HAP-1 (cell line): ENCODE measurements around the gene SGCA.
A peak's percentile ranks its signal among the peaks of the same experiment; 100 is the strongest.

Experiments used
- DNase-seq, 2 experiments: peaks; one replicate each; pipeline ENCODE4 v3.0.0-alpha.2; 2016 to 2020; ENCODE audit warnings: low spot score in 2 of 2
- H3K27me3 ChIP-seq: fragments of 250-450 bp; sonication (Bioruptor Pico); 2 replicates; pipeline ENCODE4 v1.5.1; 2020; ENCODE audit warnings: low read depth, mild to moderate bottlenecking, moderate library complexity
- H3K36me3 ChIP-seq: fragments of 250-450 bp; sonication (Bioruptor Pico); replicated peaks from 2 replicates; pipeline ENCODE4 v1.5.1; 2020; ENCODE audit warnings: mild to moderate bottlenecking
- H3K4me1 ChIP-seq: fragments of 250-450 bp; sonication (Bioruptor Pico); 2 replicates; pipeline ENCODE4 v1.5.1; 2020; ENCODE audit warnings: mild to moderate bottlenecking
- H3K4me3 ChIP-seq: fragments of 250-450 bp; sonication (Bioruptor Pico); 2 replicates; pipeline ENCODE4 v1.5.1; 2020; ENCODE audit warnings: mild to moderate bottlenecking, moderate library complexity
- H3K9me3 ChIP-seq: fragments of 250-450 bp; sonication (Bioruptor Pico); 2 replicates; pipeline ENCODE4 v1.5.1; 2020; ENCODE audit warnings: mild to moderate bottlenecking, moderate library complexity
- in situ Hi-C: fragments of 300-500 bp; cut with MboI; formaldehyde crosslinking; loops from 3 replicates; pipeline ENCODE4 v1.14.3; 2020; ENCODE audit warnings: low sequenced_read_pairs, inconsistent platforms, mixed read lengths

The SGCA gene

GRCh38 chr17:50129728-50130558 is 35.9 kb upstream of the SGCA start, which contains the start of gene SAMD14:
TSS of gene SAMD14 (minus strand) at chr17:50130160. CDS start at chr17:50124959, 5,201 bp downstream.
- no peaks in the 10 kb centered on the region for H3K27me3 ChIP-seq
- peak within 1 kb of the TSS; percentile 33 for H3K4me3 ChIP-seq
- DNase-seq: peak in 1 of 2 experiments; percentile 75

GRCh38 chr17:50130559-50131305 is 35.1 kb upstream of the SGCA start:
- no peak for DNase-seq

More at GRCh38 chr17:50129728-50130558, 35.9 kb upstream of the SGCA start, which contains the start of gene SAMD14:
- in situ Hi-C loops: no loop called here
- Histone ChIP-seq H3K36me3 (peaks cover 7% of the 10 kb centered on the region), H3K9me3 (no peaks in the 10 kb centered on the region), H3K4me1 (peaks cover 6% of the 10 kb centered on the region)

GRCh38 chr17:50132104-50132794 is 33.6 kb upstream of the SGCA start:
- DNase-seq: no peak
- H3K9me3 ChIP-seq: no peaks in the 10 kb centered on the region
- peaks cover 24% of the 10 kb centered on the region for H3K36me3 ChIP-seq
- in situ Hi-C loops: no loop called here
- H3K4me3 ChIP-seq: no peak overlapping the region
- no peaks in the 10 kb centered on the region for H3K27me3 ChIP-seq
- peaks cover 6% of the 10 kb centered on the region for H3K4me1 ChIP-seq

More at GRCh38 chr17:50130559-50131305, 35.1 kb upstream of the SGCA start:
- H3K9me3 ChIP-seq: no peaks in the 10 kb centered on the region
- H3K36me3 ChIP-seq: peaks cover 11% of the 10 kb centered on the region
- H3K4me3 ChIP-seq: no peak overlapping the region
- H3K4me1 ChIP-seq: peaks cover 6% of the 10 kb centered on the region
- in situ Hi-C loops: no loop called here
- no peaks in the 10 kb centered on the region for H3K27me3 ChIP-seq

DNA sequence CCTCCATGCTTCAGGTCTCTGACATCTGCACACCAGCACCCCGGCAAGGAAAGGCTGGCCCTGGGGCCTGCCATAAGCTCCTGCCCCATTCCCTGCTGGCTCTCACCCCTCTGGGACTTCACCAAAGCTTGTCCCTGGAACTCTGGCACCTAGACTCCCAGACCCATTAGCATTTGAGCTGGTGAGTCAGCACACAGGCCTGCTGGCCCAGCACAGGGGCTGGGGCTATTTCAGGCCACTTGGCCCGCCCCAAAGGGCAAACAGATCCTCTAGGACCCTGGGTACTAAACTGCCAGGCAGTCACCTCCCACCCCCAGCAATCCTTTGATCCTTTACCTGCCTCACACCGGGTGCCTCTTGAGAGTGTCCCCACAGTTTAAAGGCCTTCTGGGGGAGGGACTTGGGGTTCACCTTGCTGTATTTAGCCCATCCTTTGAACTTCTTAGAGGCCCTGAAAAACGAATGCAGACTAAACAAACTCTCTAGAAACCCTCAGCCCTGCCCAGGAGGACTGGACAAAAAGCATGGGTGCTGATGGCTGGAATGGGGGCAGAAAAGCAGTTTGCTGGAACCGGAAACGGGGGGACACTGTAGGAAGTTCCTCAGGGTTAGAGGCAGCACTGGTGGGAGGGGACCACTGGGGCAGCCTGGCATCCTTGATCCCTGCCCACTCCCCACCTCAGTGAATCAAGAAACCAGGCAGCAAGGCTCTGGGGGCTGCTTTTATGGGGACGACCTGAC is 32.6 kb upstream of the SGCA start:
- no peak overlapping the region for H3K4me3 ChIP-seq
- no peaks in the 10 kb centered on the region for H3K9me3 ChIP-seq
- peaks cover 34% of the 10 kb centered on the region for H3K36me3 ChIP-seq
- no peak for DNase-seq
- in situ Hi-C loops: no loop called here
- peaks cover 6% of the 10 kb centered on the region for H3K4me1 ChIP-seq
- H3K27me3 ChIP-seq: no peaks in the 10 kb centered on the region

GRCh38 chr17:50133769-50134099 is 32.1 kb upstream of the SGCA start:
- H3K4me3 ChIP-seq: no peak overlapping the region
- no peaks in the 10 kb centered on the region for H3K9me3 ChIP-seq
- DNase-seq: no peak
- H3K27me3 ChIP-seq: no peaks in the 10 kb centered on the region
- in situ Hi-C loops: no loop called here
- peaks cover 3% of the 10 kb centered on the region for H3K4me1 ChIP-seq
- H3K36me3 ChIP-seq: peaks cover 39% of the 10 kb centered on the region

GRCh38 chr17:50134206-50135110 is 31.3 kb upstream of the SGCA start:
- Histone ChIP-seq H3K27me3 (no peaks in the 10 kb centered on the region), H3K4me1 (no peaks in the 10 kb centered on the region), H3K4me3 (no peak overlapping the region), H3K36me3 (peaks cover 46% of the 10 kb centered on the region), H3K9me3 (no peaks in the 10 kb centered on the region)
- no peak for DNase-seq
- in situ Hi-C loops: no loop called here

GRCh38 chr17:50135316-50136095 is 30.3 kb upstream of the SGCA start:
- DNase-seq: no peak
- peaks cover 57% of the 10 kb centered on the region for H3K36me3 ChIP-seq
- no peaks in the 10 kb centered on the region for H3K4me1 ChIP-seq
- no peak overlapping the region for H3K4me3 ChIP-seq
- no peaks in the 10 kb centered on the region for H3K27me3 ChIP-seq
- H3K9me3 ChIP-seq: peaks cover 3% of the 10 kb centered on the region
- in situ Hi-C loops: no loop called here

GRCh38 chr17:50136096-50136687 is 29.6 kb upstream of the SGCA start:
- no peaks in the 10 kb centered on the region for H3K27me3 ChIP-seq
- in situ Hi-C loops: no loop called here
- peaks cover 3% of the 10 kb centered on the region for H3K9me3 ChIP-seq
- no peak overlapping the region for H3K4me3 ChIP-seq
- H3K36me3 ChIP-seq: peaks cover 64% of the 10 kb centered on the region
- DNase-seq: no peak
- H3K4me1 ChIP-seq: no peaks in the 10 kb centered on the region

- Histone ChIP-seq H3K36me3 (peaks cover 69% of the 10 kb centered on the region), H3K9me3 (peaks cover 3% of the 10 kb centered on the region), H3K27me3 (no peaks in the 10 kb centered on the region), H3K4me1 (no peaks in the 10 kb centered on the region), H3K4me3 (no peak overlapping the region)
- in situ Hi-C loops: no loop called here
- no peak for DNase-seq
Measured at GRCh38 chr17:50137042-50137441, 28.8 kb upstream of the SGCA start.

GRCh38 chr17:50139185-50139783 is 26.5 kb upstream of the SGCA start:
- in situ Hi-C loops: no loop called here
- no peak overlapping the region for H3K4me3 ChIP-seq
- H3K4me1 ChIP-seq: no peaks in the 10 kb centered on the region
- peaks cover 90% of the 10 kb centered on the region for H3K36me3 ChIP-seq
- no peaks in the 10 kb centered on the region for H3K27me3 ChIP-seq
- peaks cover 3% of the 10 kb centered on the region for H3K9me3 ChIP-seq
- no peak for DNase-seq
